Measurements from ENCODE around the gene LAMA3.

The LAMA3 gene

GRCh38 chr18:23669804-23670405 is 19.3 kb upstream of the LAMA3 start:
- Histone ChIP-seq H3K4me3 (ENCODE audit: low read depth in 1 of 2, low read length in 2 of 2) (no peak overlapping the region), H3K36me3 (ENCODE audit: control insufficient read depth in 1 of 2, insufficient read depth in 2 of 2, low read length in 2 of 2) (no peaks in the 10 kb centered on the region), H3K27me3 (ENCODE audit: control insufficient read depth in 1 of 2, insufficient read depth in 2 of 2, low read length in 2 of 2) (no peaks in the 10 kb centered on the region), H3K9me3 (ENCODE audit: control insufficient read depth in 1 of 2, low read length in 2 of 2) (no peaks in the 10 kb centered on the region), H3K9ac (ENCODE audit: low read depth in 1 of 2, low read length in 2 of 2) (no peak overlapping the region), H3K4me1 (ENCODE audit: control insufficient read depth in 1 of 2, insufficient read depth in 2 of 2, low read length in 2 of 2) (no peaks in the 10 kb centered on the region), H3K27ac (ENCODE audit: low read depth, low read length) (no peak overlapping the region)

GRCh38 chr18:23671564-23671963 is 17.7 kb upstream of the LAMA3 start:
- no peak overlapping the region for H3K27ac ChIP-seq (ENCODE audit: low read depth, low read length)
- H3K36me3 ChIP-seq (ENCODE audit: control insufficient read depth in 1 of 2, insufficient read depth in 2 of 2, low read length in 2 of 2), result no peaks in the 10 kb centered on the region
- no peak overlapping the region for H3K4me3 ChIP-seq (ENCODE audit: low read depth in 1 of 2, low read length in 2 of 2)
- H3K9ac ChIP-seq (ENCODE audit: low read depth in 1 of 2, low read length in 2 of 2), result no peak overlapping the region
- no peaks in the 10 kb centered on the region for H3K9me3 ChIP-seq (ENCODE audit: control insufficient read depth in 1 of 2, low read length in 2 of 2)
- H3K27me3 ChIP-seq (ENCODE audit: control insufficient read depth in 1 of 2, insufficient read depth in 2 of 2, low read length in 2 of 2), result no peaks in the 10 kb centered on the region
- no peaks in the 10 kb centered on the region for H3K4me1 ChIP-seq (ENCODE audit: control insufficient read depth in 1 of 2, insufficient read depth in 2 of 2, low read length in 2 of 2)

GRCh38 chr18:23673725-23674124 is 15.5 kb upstream of the LAMA3 start:
- Histone ChIP-seq H3K27ac (ENCODE audit: low read depth, low read length) (no peak overlapping the region), H3K4me1 (ENCODE audit: control insufficient read depth in 1 of 2, insufficient read depth in 2 of 2, low read length in 2 of 2) (no peaks in the 10 kb centered on the region), H3K9me3 (ENCODE audit: control insufficient read depth in 1 of 2, low read length in 2 of 2) (no peaks in the 10 kb centered on the region), H3K9ac (ENCODE audit: low read depth in 1 of 2, low read length in 2 of 2) (no peak overlapping the region), H3K27me3 (ENCODE audit: control insufficient read depth in 1 of 2, insufficient read depth in 2 of 2, low read length in 2 of 2) (peaks cover 0 to 4% of the 10 kb centered on the region in 2 donors), H3K4me3 (ENCODE audit: low read depth in 1 of 2, low read length in 2 of 2) (no peak overlapping the region), H3K36me3 (ENCODE audit: control insufficient read depth in 1 of 2, insufficient read depth in 2 of 2, low read length in 2 of 2) (no peaks in the 10 kb centered on the region)

GRCh38 chr18:23675236-23675635 is 14.0 kb upstream of the LAMA3 start:
- no peak overlapping the region for H3K4me3 ChIP-seq (ENCODE audit: low read depth in 1 of 2, low read length in 2 of 2)
- H3K27ac ChIP-seq (ENCODE audit: low read depth, low read length), result no peak overlapping the region
- H3K27me3 ChIP-seq (ENCODE audit: control insufficient read depth in 1 of 2, insufficient read depth in 2 of 2, low read length in 2 of 2), result peaks cover 0 to 4% of the 10 kb centered on the region in 2 donors
- H3K4me1 ChIP-seq (ENCODE audit: control insufficient read depth in 1 of 2, insufficient read depth in 2 of 2, low read length in 2 of 2), result no peaks in the 10 kb centered on the region
- no peaks in the 10 kb centered on the region for H3K9me3 ChIP-seq (ENCODE audit: control insufficient read depth in 1 of 2, low read length in 2 of 2)
- H3K9ac ChIP-seq (ENCODE audit: low read depth in 1 of 2, low read length in 2 of 2), result no peak overlapping the region
- H3K36me3 ChIP-seq (ENCODE audit: control insufficient read depth in 1 of 2, insufficient read depth in 2 of 2, low read length in 2 of 2), result no peaks in the 10 kb centered on the region

- no peak overlapping the region for H3K4me3 ChIP-seq (ENCODE audit: low read depth in 1 of 2, low read length in 2 of 2)
- H3K27ac ChIP-seq (ENCODE audit: low read depth, low read length), result no peak overlapping the region
- H3K9me3 ChIP-seq (ENCODE audit: control insufficient read depth in 1 of 2, low read length in 2 of 2), result no peaks in the 10 kb centered on the region
- no peak overlapping the region for H3K9ac ChIP-seq (ENCODE audit: low read depth in 1 of 2, low read length in 2 of 2)
- H3K36me3 ChIP-seq (ENCODE audit: control insufficient read depth in 1 of 2, insufficient read depth in 2 of 2, low read length in 2 of 2), result no peaks in the 10 kb centered on the region
- peaks cover 0 to 4% of the 10 kb centered on the region in 2 donors for H3K27me3 ChIP-seq (ENCODE audit: control insufficient read depth in 1 of 2, insufficient read depth in 2 of 2, low read length in 2 of 2)
- no peaks in the 10 kb centered on the region for H3K4me1 ChIP-seq (ENCODE audit: control insufficient read depth in 1 of 2, insufficient read depth in 2 of 2, low read length in 2 of 2)
Observed at GRCh38 chr18:23675896-23676295, 13.4 kb upstream of the LAMA3 start.

DNA sequence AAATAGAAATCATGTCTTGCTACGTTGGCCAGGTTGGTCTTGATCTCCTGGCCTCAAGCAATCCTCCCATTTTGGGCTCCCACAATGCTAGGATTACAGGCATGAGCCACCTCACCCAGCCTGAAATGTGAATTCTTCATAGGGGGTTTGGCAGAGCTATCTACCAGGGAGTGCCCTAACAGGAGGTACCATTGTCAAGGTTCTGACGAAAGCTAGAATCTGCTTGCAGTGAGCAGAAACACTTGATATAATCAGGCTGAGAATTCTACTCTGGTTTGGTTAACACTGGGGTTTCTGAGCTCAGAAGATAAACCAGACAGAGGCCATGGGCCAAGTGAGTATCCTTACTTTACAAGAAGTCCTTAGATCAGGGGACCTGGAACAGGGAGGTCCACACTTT is 7.2 kb upstream of the LAMA3 start:
- H3K27ac ChIP-seq (ENCODE audit: low read depth, low read length), result no peak overlapping the region
- no peak overlapping the region for H3K4me3 ChIP-seq (ENCODE audit: low read depth in 1 of 2, low read length in 2 of 2)
- peaks cover 4 to 5% of the 10 kb centered on the region in 2 donors for H3K27me3 ChIP-seq (ENCODE audit: control insufficient read depth in 1 of 2, insufficient read depth in 2 of 2, low read length in 2 of 2)
- H3K36me3 ChIP-seq (ENCODE audit: control insufficient read depth in 1 of 2, insufficient read depth in 2 of 2, low read length in 2 of 2), result no peaks in the 10 kb centered on the region
- no peaks in the 10 kb centered on the region for H3K4me1 ChIP-seq (ENCODE audit: control insufficient read depth in 1 of 2, insufficient read depth in 2 of 2, low read length in 2 of 2)
- H3K9ac ChIP-seq (ENCODE audit: low read depth in 1 of 2, low read length in 2 of 2), result no peak overlapping the region
- H3K9me3 ChIP-seq (ENCODE audit: control insufficient read depth in 1 of 2, low read length in 2 of 2), result no peaks in the 10 kb centered on the region

DNA sequence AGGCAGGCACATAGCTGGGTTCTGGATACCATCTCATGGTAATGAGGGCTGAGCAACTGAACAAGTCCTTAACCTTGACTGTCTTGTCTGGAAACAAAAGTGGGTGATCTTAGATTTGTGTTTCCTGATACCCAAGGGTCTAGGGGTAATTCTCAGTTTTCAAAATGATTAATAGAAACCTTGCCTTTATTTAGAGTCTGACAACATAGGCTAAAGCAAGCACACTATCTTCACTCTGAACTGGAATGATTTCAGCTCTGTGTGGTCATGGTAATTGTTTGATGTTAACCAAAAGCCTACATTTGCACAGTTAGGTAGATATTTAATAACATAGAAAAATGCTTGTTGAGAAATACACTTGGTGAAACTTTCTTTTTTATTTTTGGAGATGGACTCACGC is 6.8 kb upstream of the LAMA3 start:
- no peak overlapping the region for H3K4me3 ChIP-seq (ENCODE audit: low read depth in 1 of 2, low read length in 2 of 2)
- no peaks in the 10 kb centered on the region for H3K4me1 ChIP-seq (ENCODE audit: control insufficient read depth in 1 of 2, insufficient read depth in 2 of 2, low read length in 2 of 2)
- H3K9ac ChIP-seq (ENCODE audit: low read depth in 1 of 2, low read length in 2 of 2), result no peak overlapping the region
- H3K9me3 ChIP-seq (ENCODE audit: control insufficient read depth in 1 of 2, low read length in 2 of 2), result no peaks in the 10 kb centered on the region
- H3K27ac ChIP-seq (ENCODE audit: low read depth, low read length), result no peak overlapping the region
- H3K36me3 ChIP-seq (ENCODE audit: control insufficient read depth in 1 of 2, insufficient read depth in 2 of 2, low read length in 2 of 2), result no peaks in the 10 kb centered on the region
- H3K27me3 ChIP-seq (ENCODE audit: control insufficient read depth in 1 of 2, insufficient read depth in 2 of 2, low read length in 2 of 2), result peaks cover 4 to 5% of the 10 kb centered on the region in 2 donors

DNA sequence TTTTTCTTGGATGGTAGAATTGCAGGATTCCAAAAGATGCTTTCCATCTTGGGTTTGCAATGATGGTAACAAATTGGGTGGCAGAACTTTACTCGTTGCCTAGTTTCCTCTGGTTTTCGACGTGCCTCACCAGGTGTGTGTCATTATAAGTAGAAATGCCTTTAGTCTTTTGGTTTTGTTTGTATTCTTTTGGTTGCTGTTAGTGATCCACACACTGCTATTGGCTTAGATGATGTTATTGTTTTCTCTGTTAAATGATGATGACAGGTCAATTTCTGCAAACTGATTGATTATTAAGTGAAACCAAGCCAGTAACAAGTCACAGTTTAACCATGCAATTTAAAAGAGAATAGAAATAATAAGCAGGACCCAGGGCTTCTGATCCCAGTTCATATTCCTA is 6.1 kb upstream of the LAMA3 start:
- Histone ChIP-seq H3K27me3 (ENCODE audit: control insufficient read depth in 1 of 2, insufficient read depth in 2 of 2, low read length in 2 of 2) (peaks cover 3 to 5% of the 10 kb centered on the region in 2 donors), H3K4me1 (ENCODE audit: control insufficient read depth in 1 of 2, insufficient read depth in 2 of 2, low read length in 2 of 2) (no peaks in the 10 kb centered on the region), H3K27ac (ENCODE audit: low read depth, low read length) (no peak overlapping the region), H3K9ac (ENCODE audit: low read depth in 1 of 2, low read length in 2 of 2) (no peak overlapping the region), H3K36me3 (ENCODE audit: control insufficient read depth in 1 of 2, insufficient read depth in 2 of 2, low read length in 2 of 2) (no peaks in the 10 kb centered on the region), H3K4me3 (ENCODE audit: low read depth in 1 of 2, low read length in 2 of 2) (no peak overlapping the region), H3K9me3 (ENCODE audit: control insufficient read depth in 1 of 2, low read length in 2 of 2) (no peaks in the 10 kb centered on the region)

- H3K9me3 ChIP-seq (ENCODE audit: control insufficient read depth in 1 of 2, low read length in 2 of 2), result no peaks in the 10 kb centered on the region
- no peaks in the 10 kb centered on the region for H3K36me3 ChIP-seq (ENCODE audit: control insufficient read depth in 1 of 2, insufficient read depth in 2 of 2, low read length in 2 of 2)
- peaks cover 0 to 1% of the 10 kb centered on the region in 2 donors for H3K4me1 ChIP-seq (ENCODE audit: control insufficient read depth in 1 of 2, insufficient read depth in 2 of 2, low read length in 2 of 2)
- H3K27me3 ChIP-seq (ENCODE audit: control insufficient read depth in 1 of 2, insufficient read depth in 2 of 2, low read length in 2 of 2), result peaks cover 3 to 8% of the 10 kb centered on the region in 2 donors
- no peak overlapping the region for H3K27ac ChIP-seq (ENCODE audit: low read depth, low read length)
- H3K9ac ChIP-seq (ENCODE audit: low read depth in 1 of 2, low read length in 2 of 2), result no peak overlapping the region
- no peak overlapping the region for H3K4me3 ChIP-seq (ENCODE audit: low read depth in 1 of 2, low read length in 2 of 2)
Observed at GRCh38 chr18:23683671-23684070, 5.6 kb upstream of the LAMA3 start.

- Histone ChIP-seq H3K9ac (ENCODE audit: low read depth in 1 of 2, low read length in 2 of 2) (no peak overlapping the region), H3K27ac (ENCODE audit: low read depth, low read length) (no peak overlapping the region), H3K27me3 (ENCODE audit: control insufficient read depth in 1 of 2, insufficient read depth in 2 of 2, low read length in 2 of 2) (peaks cover 7 to 13% of the 10 kb centered on the region in 2 donors), H3K9me3 (ENCODE audit: control insufficient read depth in 1 of 2, low read length in 2 of 2) (no peaks in the 10 kb centered on the region), H3K4me3 (ENCODE audit: low read depth in 1 of 2, low read length in 2 of 2) (no peak overlapping the region), H3K36me3 (ENCODE audit: control insufficient read depth in 1 of 2, insufficient read depth in 2 of 2, low read length in 2 of 2) (no peaks in the 10 kb centered on the region), H3K4me1 (ENCODE audit: control insufficient read depth in 1 of 2, insufficient read depth in 2 of 2, low read length in 2 of 2) (peaks cover 6 to 7% of the 10 kb centered on the region in 2 donors)
Observed at GRCh38 chr18:23684515-23685197, 4.6 kb upstream of the LAMA3 start.

All from duodenal mucosa (tissue), 2 donors.